ENCODE measurements around the gene ARF4.

The ARF4 gene

GRCh38 chr3:57596495-57597126 lies 533 bp downstream of the ARF4 start:
- TF ChIP-seq CTCF (IDR thresholded peaks at IDR 0.05) (no peak), ZFX (IDR thresholded peaks at IDR 0.05; ENCODE audit: borderline replicate concordance) (no peak)
- peak overlapping the region; percentile 95 for H3K27ac ChIP-seq

GRCh38 chr3:57594576-57594975 lies 2.6 kb downstream of the ARF4 start:
- H3K27ac ChIP-seq, result no peak overlapping the region
- no peak for TF ChIP-seq ZFX (IDR thresholded peaks at IDR 0.05; ENCODE audit: borderline replicate concordance)
- TF ChIP-seq CTCF (IDR thresholded peaks at IDR 0.05), result no peak

GRCh38 chr3:57594144-57594543 lies 3.0 kb downstream of the ARF4 start:
- TF ChIP-seq CTCF (IDR thresholded peaks at IDR 0.05) (no peak), ZFX (IDR thresholded peaks at IDR 0.05; ENCODE audit: borderline replicate concordance) (no peak)
- H3K27ac ChIP-seq, result no peak overlapping the region

GRCh38 chr3:57592306-57592705 lies 4.8 kb downstream of the ARF4 start:
- TF ChIP-seq CTCF (IDR thresholded peaks at IDR 0.05), result no peak
- no peak for TF ChIP-seq ZFX (IDR thresholded peaks at IDR 0.05; ENCODE audit: borderline replicate concordance)
- H3K27ac ChIP-seq, result no peak overlapping the region

GRCh38 chr3:57587905-57588304 lies 9.2 kb downstream of the ARF4 start:
- TF ChIP-seq ZFX (IDR thresholded peaks at IDR 0.05; ENCODE audit: borderline replicate concordance) (no peak), CTCF (IDR thresholded peaks at IDR 0.05) (no peak)
- H3K27ac ChIP-seq, result no peak overlapping the region

- no peak overlapping the region for H3K27ac ChIP-seq
- TF ChIP-seq ZFX (IDR thresholded peaks at IDR 0.05; ENCODE audit: borderline replicate concordance) (no peak), CTCF (IDR thresholded peaks at IDR 0.05) (no peak)
Measured at GRCh38 chr3:57586778-57587177, 10.4 kb downstream of the ARF4 start.

- TF ChIP-seq ZFX (IDR thresholded peaks at IDR 0.05; ENCODE audit: borderline replicate concordance) (no peak), CTCF (IDR thresholded peaks at IDR 0.05) (no peak)
- H3K27ac ChIP-seq, result peak overlapping the region; percentile 28
Measured at GRCh38 chr3:57583544-57583943, 13.6 kb downstream of the ARF4 start.
